Neural cell (in vitro differentiated cells): ENCODE data around the gene PDE11A.

ENCODE experiments used
- EP300 ChIP-seq: fragments of 450-650 bp; conservative IDR thresholded peaks from 2 replicates; pipeline ENCODE4 v1.6.1; 2014; ENCODE audit warnings: antibody characterized with exemption, mild to moderate bottlenecking, moderate library complexity; ENCODE audit not compliant: poor library complexity, severe bottlenecking
- EZH2 ChIP-seq: fragments of 200-600, 300-800 bp; shearing (Covaris generic), sonication (generic); IDR thresholded peaks from 2 replicates; pipeline ENCODE4 v1.6.1; 2014; ENCODE audit warnings: antibody characterized with exemption, low read length, borderline replicate concordance, mild to moderate bottlenecking; ENCODE audit not compliant: insufficient read depth, poor library complexity, severe bottlenecking
- MXI1 ChIP-seq: fragments of 450-650 bp; conservative IDR thresholded peaks from 2 replicates; pipeline ENCODE4 v1.6.1; 2014; ENCODE audit warnings: antibody characterized with exemption, mild to moderate bottlenecking; ENCODE audit not compliant: poor library complexity, severe bottlenecking
- POLR2AphosphoS5 ChIP-seq: IDR thresholded peaks from 2 replicates; pipeline ENCODE4 v1.6.1; 2012
- RAD21 ChIP-seq: fragments of 450-650 bp; conservative IDR thresholded peaks from 2 replicates; pipeline ENCODE4 v1.6.1; 2014; ENCODE audit warnings: antibody characterized with exemption, mild to moderate bottlenecking, moderate library complexity
- TAF1 ChIP-seq: IDR thresholded peaks from 2 replicates; pipeline ENCODE4 v1.6.1; 2012; ENCODE audit warnings: low read depth
- TF ChIP-seq, protein P1 (sequence below): fragments of 450-650 bp; IDR thresholded peaks from 2 replicates; pipeline ENCODE4 v1.5.1; 2014; ENCODE audit warnings: antibody characterized with exemption, mild to moderate bottlenecking, moderate library complexity; ENCODE audit not compliant: poor library complexity, severe bottlenecking
- TF ChIP-seq, protein P2 (sequence below): IDR thresholded peaks from 2 replicates; pipeline ENCODE4 v1.6.1; 2012; ENCODE audit warnings: borderline replicate concordance

DNA sequence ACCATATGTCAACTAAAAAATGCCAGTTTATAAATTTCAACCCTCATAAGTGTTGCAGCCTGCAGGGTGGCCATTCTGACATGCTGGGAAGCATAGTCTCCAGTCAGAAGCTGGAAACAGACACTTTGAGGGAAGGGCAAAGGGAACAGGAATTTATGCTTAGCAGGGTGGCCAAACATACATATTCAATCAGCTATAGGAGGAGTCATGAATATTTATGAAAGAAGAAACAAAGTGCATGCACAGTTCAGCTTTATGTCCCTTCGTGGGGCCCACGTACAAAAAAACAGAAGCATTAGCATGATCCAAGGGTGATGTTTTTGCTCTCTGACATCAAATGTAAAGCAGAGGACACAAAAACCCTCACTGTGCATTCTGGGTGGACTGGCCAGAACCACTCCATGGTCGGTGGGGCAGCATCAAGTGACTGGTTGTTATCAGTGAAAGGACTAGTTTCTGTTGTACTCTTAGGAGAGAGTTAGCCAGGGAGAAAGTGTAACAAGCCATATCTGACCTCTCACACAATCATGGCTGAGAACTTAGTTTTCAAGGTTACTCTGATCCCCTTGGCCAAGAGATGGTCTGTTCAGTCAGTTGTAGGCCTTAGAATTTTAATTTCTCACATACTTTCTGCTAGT, 9.9 kb upstream of the PDE11A start:
- TF ChIP-seq TAF1, result no peak
- TF ChIP-seq, protein P1, sequence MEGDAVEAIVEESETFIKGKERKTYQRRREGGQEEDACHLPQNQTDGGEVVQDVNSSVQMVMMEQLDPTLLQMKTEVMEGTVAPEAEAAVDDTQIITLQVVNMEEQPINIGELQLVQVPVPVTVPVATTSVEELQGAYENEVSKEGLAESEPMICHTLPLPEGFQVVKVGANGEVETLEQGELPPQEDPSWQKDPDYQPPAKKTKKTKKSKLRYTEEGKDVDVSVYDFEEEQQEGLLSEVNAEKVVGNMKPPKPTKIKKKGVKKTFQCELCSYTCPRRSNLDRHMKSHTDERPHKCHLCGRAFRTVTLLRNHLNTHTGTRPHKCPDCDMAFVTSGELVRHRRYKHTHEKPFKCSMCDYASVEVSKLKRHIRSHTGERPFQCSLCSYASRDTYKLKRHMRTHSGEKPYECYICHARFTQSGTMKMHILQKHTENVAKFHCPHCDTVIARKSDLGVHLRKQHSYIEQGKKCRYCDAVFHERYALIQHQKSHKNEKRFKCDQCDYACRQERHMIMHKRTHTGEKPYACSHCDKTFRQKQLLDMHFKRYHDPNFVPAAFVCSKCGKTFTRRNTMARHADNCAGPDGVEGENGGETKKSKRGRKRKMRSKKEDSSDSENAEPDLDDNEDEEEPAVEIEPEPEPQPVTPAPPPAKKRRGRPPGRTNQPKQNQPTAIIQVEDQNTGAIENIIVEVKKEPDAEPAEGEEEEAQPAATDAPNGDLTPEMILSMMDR, result no peak
- TF ChIP-seq RAD21, result no peak
- no peak for TF ChIP-seq EZH2
- TF ChIP-seq, protein P2, sequence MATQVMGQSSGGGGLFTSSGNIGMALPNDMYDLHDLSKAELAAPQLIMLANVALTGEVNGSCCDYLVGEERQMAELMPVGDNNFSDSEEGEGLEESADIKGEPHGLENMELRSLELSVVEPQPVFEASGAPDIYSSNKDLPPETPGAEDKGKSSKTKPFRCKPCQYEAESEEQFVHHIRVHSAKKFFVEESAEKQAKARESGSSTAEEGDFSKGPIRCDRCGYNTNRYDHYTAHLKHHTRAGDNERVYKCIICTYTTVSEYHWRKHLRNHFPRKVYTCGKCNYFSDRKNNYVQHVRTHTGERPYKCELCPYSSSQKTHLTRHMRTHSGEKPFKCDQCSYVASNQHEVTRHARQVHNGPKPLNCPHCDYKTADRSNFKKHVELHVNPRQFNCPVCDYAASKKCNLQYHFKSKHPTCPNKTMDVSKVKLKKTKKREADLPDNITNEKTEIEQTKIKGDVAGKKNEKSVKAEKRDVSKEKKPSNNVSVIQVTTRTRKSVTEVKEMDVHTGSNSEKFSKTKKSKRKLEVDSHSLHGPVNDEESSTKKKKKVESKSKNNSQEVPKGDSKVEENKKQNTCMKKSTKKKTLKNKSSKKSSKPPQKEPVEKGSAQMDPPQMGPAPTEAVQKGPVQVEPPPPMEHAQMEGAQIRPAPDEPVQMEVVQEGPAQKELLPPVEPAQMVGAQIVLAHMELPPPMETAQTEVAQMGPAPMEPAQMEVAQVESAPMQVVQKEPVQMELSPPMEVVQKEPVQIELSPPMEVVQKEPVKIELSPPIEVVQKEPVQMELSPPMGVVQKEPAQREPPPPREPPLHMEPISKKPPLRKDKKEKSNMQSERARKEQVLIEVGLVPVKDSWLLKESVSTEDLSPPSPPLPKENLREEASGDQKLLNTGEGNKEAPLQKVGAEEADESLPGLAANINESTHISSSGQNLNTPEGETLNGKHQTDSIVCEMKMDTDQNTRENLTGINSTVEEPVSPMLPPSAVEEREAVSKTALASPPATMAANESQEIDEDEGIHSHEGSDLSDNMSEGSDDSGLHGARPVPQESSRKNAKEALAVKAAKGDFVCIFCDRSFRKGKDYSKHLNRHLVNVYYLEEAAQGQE, result no peak
- TF ChIP-seq POLR2AphosphoS5, result no peak
- no peak for TF ChIP-seq EP300
- TF ChIP-seq MXI1, result no peak
